ENCODE data around the gene ROM1.

The ROM1 gene

GRCh38 chr11:62591448-62592145 lies 21.5 kb upstream of the ROM1 start, which contains the start of gene TUT1:
Gene TUT1 (minus strand): TSS chr11:62591523. CDS start chr11:62591485, 38 bp downstream.
- H3K4me3 ChIP-seq (ENCODE audit: low read length): peak within 1 kb of the TSS; percentile 93
- 0 out of 2 replicates have a peak, but pooled peaks have one; percentile 5 for TF ChIP-seq CTCF (conservative IDR thresholded peaks at IDR 0.05; ENCODE audit: low read length)
- peak; percentile 99 for DNase-seq (ENCODE audit: low read depth)

GRCh38 chr11:62592146-62592815 lies 20.8 kb upstream of the ROM1 start:
- peak overlapping the region; percentile 69 for H3K4me3 ChIP-seq (ENCODE audit: low read length)
- no peak for TF ChIP-seq CTCF (conservative IDR thresholded peaks at IDR 0.05; ENCODE audit: low read length)
- no peak for DNase-seq (ENCODE audit: low read depth)

- H3K4me3 ChIP-seq (ENCODE audit: low read length): no peak overlapping the region
- TF ChIP-seq CTCF (conservative IDR thresholded peaks at IDR 0.05; ENCODE audit: low read length): no peak
- DNase-seq (ENCODE audit: low read depth): no peak
Measured at GRCh38 chr11:62592989-62593421, 20.1 kb upstream of the ROM1 start.

- peak; percentile 79 for DNase-seq (ENCODE audit: low read depth)
- peak; percentile 69 for TF ChIP-seq CTCF (conservative IDR thresholded peaks at IDR 0.05; ENCODE audit: low read length)
- H3K4me3 ChIP-seq (ENCODE audit: low read length): no peak overlapping the region
Measured at GRCh38 chr11:62593434-62594044, 19.5 kb upstream of the ROM1 start.

- DNase-seq (ENCODE audit: low read depth): no peak
- H3K4me3 ChIP-seq (ENCODE audit: low read length): no peak overlapping the region
- TF ChIP-seq CTCF (conservative IDR thresholded peaks at IDR 0.05; ENCODE audit: low read length): no peak
Measured at GRCh38 chr11:62595124-62595523, 17.9 kb upstream of the ROM1 start.

GRCh38 chr11:62599069-62599696 lies 13.9 kb upstream of the ROM1 start:
- peak; percentile 99 for DNase-seq (ENCODE audit: low read depth)
- TF ChIP-seq CTCF (conservative IDR thresholded peaks at IDR 0.05; ENCODE audit: low read length): no peak
- peak overlapping the region; percentile 85 for H3K4me3 ChIP-seq (ENCODE audit: low read length)
